Measurements from ENCODE around the gene ERBB2.

Gene ERBB2

GRCh38 chr17:39735882-39736281 lies 36.0 kb downstream of the ERBB2 start:
- no peaks in the 10 kb centered on the region for H3K9me2 ChIP-seq (replicated peaks; ENCODE audit: low read depth, low read length)
- TF ChIP-seq CTCF (conservative IDR thresholded peaks at IDR 0.05; ENCODE audit: low read length) (no peak), EZH2phosphoT487 (IDR thresholded peaks at IDR 0.05; ENCODE audit: borderline replicate concordance) (no peak)
- H3K79me2 ChIP-seq (ENCODE audit: insufficient read depth, low read length): no peaks in the 10 kb centered on the region
- no peaks in the 10 kb centered on the region for H3K36me3 ChIP-seq (ENCODE audit: insufficient read depth, low read length)
- H3K4me2 ChIP-seq (ENCODE audit: low read depth, low read length, poor library complexity, severe bottlenecking): no peak overlapping the region
- no peaks in the 10 kb centered on the region for H3K27me3 ChIP-seq (ENCODE audit: insufficient read depth, low read length, poor library complexity, severe bottlenecking)
- no peak overlapping the region for H3K9ac ChIP-seq (ENCODE audit: low read depth, low read length, poor library complexity, severe bottlenecking)
- no peaks in the 10 kb centered on the region for H4K20me1 ChIP-seq (ENCODE audit: insufficient read depth, low read length, poor library complexity, severe bottlenecking)
- no peaks in the 10 kb centered on the region for H3K4me1 ChIP-seq (ENCODE audit: insufficient read depth, low read length, poor library complexity, severe bottlenecking)
- no peak overlapping the region for H2AFZ ChIP-seq (ENCODE audit: low read length)
- no peaks in the 10 kb centered on the region for H3F3A ChIP-seq (ENCODE audit: low read depth)
- no peaks in the 10 kb centered on the region for H3K9me3 ChIP-seq (ENCODE audit: insufficient read depth, low read depth, low read length)
- no peak overlapping the region for H3K4me3 ChIP-seq (ENCODE audit: low read length, poor library complexity, severe bottlenecking)

- TF ChIP-seq CTCF (conservative IDR thresholded peaks at IDR 0.05; ENCODE audit: low read length): no peak
- no peak for TF ChIP-seq EZH2phosphoT487 (IDR thresholded peaks at IDR 0.05; ENCODE audit: borderline replicate concordance)
- Histone ChIP-seq H3F3A (ENCODE audit: low read depth) (no peaks in the 10 kb centered on the region), H3K9me3 (ENCODE audit: insufficient read depth, low read depth, low read length) (no peaks in the 10 kb centered on the region), H3K9me2 (replicated peaks; ENCODE audit: low read depth, low read length) (no peaks in the 10 kb centered on the region), H3K4me1 (ENCODE audit: insufficient read depth, low read length, poor library complexity, severe bottlenecking) (no peaks in the 10 kb centered on the region), H3K9ac (ENCODE audit: low read depth, low read length, poor library complexity, severe bottlenecking) (no peak overlapping the region), H4K20me1 (ENCODE audit: insufficient read depth, low read length, poor library complexity, severe bottlenecking) (no peaks in the 10 kb centered on the region), H3K4me3 (ENCODE audit: low read length, poor library complexity, severe bottlenecking) (no peak overlapping the region), H2AFZ (ENCODE audit: low read length) (no peak overlapping the region), H3K4me2 (ENCODE audit: low read depth, low read length, poor library complexity, severe bottlenecking) (no peak overlapping the region), H3K79me2 (ENCODE audit: insufficient read depth, low read length) (no peaks in the 10 kb centered on the region), H3K36me3 (ENCODE audit: insufficient read depth, low read length) (no peaks in the 10 kb centered on the region), H3K27me3 (ENCODE audit: insufficient read depth, low read length, poor library complexity, severe bottlenecking) (no peaks in the 10 kb centered on the region)
These were observed 36.7 kb downstream of the ERBB2 start for GRCh38 chr17:39736319-39737165.

- Histone ChIP-seq H3K9me3 (ENCODE audit: insufficient read depth, low read depth, low read length) (no peaks in the 10 kb centered on the region), H3K9me2 (replicated peaks; ENCODE audit: low read depth, low read length) (no peaks in the 10 kb centered on the region), H3K27me3 (ENCODE audit: insufficient read depth, low read length, poor library complexity, severe bottlenecking) (no peaks in the 10 kb centered on the region), H3K36me3 (ENCODE audit: insufficient read depth, low read length) (no peaks in the 10 kb centered on the region), H3K4me2 (ENCODE audit: low read depth, low read length, poor library complexity, severe bottlenecking) (no peak overlapping the region), H3K79me2 (ENCODE audit: insufficient read depth, low read length) (no peaks in the 10 kb centered on the region), H3F3A (ENCODE audit: low read depth) (no peaks in the 10 kb centered on the region), H2AFZ (ENCODE audit: low read length) (no peak overlapping the region), H3K4me1 (ENCODE audit: insufficient read depth, low read length, poor library complexity, severe bottlenecking) (no peaks in the 10 kb centered on the region), H3K4me3 (ENCODE audit: low read length, poor library complexity, severe bottlenecking) (no peak overlapping the region), H4K20me1 (ENCODE audit: insufficient read depth, low read length, poor library complexity, severe bottlenecking) (no peaks in the 10 kb centered on the region), H3K9ac (ENCODE audit: low read depth, low read length, poor library complexity, severe bottlenecking) (no peak overlapping the region)
- TF ChIP-seq CTCF (conservative IDR thresholded peaks at IDR 0.05; ENCODE audit: low read length) (no peak), EZH2phosphoT487 (IDR thresholded peaks at IDR 0.05; ENCODE audit: borderline replicate concordance) (no peak)
These were observed 37.4 kb downstream of the ERBB2 start for GRCh38 chr17:39737206-39737759.
